GM12872 (cell line): ENCODE data around the gene ZNF281.

Experiments
- CTCF ChIP-seq: IDR thresholded peaks from 3 replicates; pipeline ENCODE4 v1.5.1; 2011; ENCODE audit warnings: low read depth, mild to moderate bottlenecking, low read length, moderate library complexity; ENCODE audit not compliant: insufficient read depth

Gene ZNF281

GRCh38 chr1:200437088-200437487, 27.3 kb upstream of the ZNF281 start:
- no peak for TF ChIP-seq CTCF

- no peak for TF ChIP-seq CTCF
These were observed 26.6 kb upstream of the ZNF281 start for GRCh38 chr1:200436436-200436835.

GRCh38 chr1:200435200-200435780, 25.5 kb upstream of the ZNF281 start:
- TF ChIP-seq CTCF = no peak

GRCh38 chr1:200433586-200433985, 23.8 kb upstream of the ZNF281 start:
- no peak for TF ChIP-seq CTCF

- no peak for TF ChIP-seq CTCF
These were observed 22.8 kb upstream of the ZNF281 start for GRCh38 chr1:200432586-200432985.

- TF ChIP-seq CTCF = no peak
These were observed 19.4 kb upstream of the ZNF281 start for GRCh38 chr1:200429221-200429751.

- no peak for TF ChIP-seq CTCF
These were observed 18.8 kb upstream of the ZNF281 start for GRCh38 chr1:200428482-200429205.
